NCI-H1417 treated with DMSO at 0.1 percent for 48 hours (cell line): ENCODE measurements around the gene NAA80.
"Not testable (repeated sequence)": the region's sequence is repeated elsewhere in the genome, so short reads cannot be mapped to it uniquely, and the experiment has no call there.

Source experiments
- DNase-seq: peaks from one replicate; lab custom pipeline; 2025; lab: John Stamatoyannopoulos, UW

The NAA80 gene

GRCh38 chr3:50314342-50314741 is 15.1 kb upstream of the NAA80 start:
- no peak for DNase-seq

DNA sequence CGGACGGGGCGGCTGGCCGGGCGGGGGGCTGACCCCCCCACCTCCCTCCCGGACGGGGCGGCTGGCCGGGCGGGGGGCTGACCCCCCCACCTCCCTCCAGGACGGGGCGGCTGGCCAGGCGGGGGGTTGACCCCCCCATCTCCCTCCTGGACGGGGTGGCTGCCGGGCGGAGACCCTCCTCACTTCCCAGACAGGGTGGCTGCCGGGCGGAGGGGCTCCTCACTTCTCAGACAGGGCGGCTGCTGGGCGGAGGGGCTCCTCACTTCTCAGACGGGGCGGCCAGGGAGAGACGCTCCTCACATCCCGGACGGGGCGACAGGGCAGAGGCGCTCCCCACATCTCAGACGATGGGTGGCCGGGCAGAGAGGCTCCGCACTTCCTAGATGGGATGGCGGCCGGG is 12.8 kb upstream of the NAA80 start:
- DNase-seq, result not testable (repeated sequence)

DNA sequence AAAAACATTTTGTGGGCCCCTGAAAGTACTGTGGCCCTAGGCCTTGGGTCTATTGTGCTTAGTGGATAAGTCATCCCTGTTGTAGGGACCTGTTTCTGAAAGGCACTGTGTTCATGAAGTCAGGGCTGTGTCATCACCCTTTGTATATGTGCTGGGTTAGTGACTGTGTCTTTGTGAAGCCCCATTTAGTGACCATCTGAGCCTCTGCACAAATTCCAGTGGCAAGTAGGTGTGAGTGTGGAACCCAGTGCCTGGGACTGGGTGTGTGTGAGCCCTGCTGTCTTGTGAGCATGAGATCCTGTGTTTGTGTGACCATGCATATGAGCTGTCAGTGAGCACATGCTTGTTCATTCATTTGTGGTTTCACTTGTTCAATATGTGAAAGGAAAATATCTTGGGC is 5.4 kb upstream of the NAA80 start:
- no peak for DNase-seq

GRCh38 chr3:50303013-50303815 is 4.0 kb upstream of the NAA80 start, which contains the start of gene HYAL1:
Gene HYAL1, minus strand, starts transcription at chr3:50303574. Its CDS starts 618 bp downstream, at chr3:50302956.
- no peak for DNase-seq

- no peak for DNase-seq
Measured at GRCh38 chr3:50302095-50303012, 3.1 kb upstream of the NAA80 start.

DNA sequence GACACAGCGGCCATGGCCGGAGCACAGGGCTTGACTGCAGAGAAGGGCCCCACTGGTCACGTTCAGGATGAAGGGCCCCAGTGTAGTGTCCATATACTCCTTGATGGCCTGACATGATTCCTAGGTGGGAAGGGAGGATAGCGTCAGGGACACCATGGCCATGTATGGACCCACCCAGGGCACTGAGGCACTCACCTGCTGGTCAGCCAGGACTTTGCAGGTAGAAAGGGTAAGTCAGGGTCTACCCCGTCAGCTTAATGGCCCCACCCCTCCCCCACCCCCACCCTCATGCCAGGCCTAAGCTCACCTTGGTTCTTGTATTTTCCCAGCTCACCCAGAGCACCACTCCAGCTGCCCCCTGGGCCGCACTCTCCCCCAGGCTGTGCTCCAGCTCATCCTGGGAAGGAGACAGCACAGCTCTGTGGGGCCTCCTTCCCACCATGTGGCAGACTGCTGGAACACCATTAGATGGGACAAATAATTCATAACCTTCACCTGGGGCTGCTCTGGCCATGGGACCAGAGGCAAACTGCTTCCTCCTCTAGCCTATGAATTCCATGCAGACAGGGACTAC is 1.6 kb upstream of the NAA80 start:
- DNase-seq, result no peak

- no peak for DNase-seq
Measured at GRCh38 chr3:50299929-50300680, 900 bp upstream of the NAA80 start.

DNA sequence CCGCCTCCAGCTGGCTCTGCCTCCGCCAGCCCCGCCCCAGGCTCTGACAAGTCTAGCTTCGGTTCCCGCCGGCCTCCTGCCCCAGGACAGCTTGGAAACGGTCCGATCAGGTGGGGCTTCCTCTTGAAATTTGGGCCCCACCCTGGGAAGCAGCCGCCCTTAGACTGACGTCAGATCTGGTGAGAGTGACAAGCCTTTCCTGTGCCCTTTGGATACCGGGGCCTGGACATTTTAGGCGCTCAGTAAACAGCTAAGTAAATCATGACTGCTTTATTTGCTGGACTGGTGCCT is 378 bp upstream of the NAA80 start:
- DNase-seq, result no peak

DNA sequence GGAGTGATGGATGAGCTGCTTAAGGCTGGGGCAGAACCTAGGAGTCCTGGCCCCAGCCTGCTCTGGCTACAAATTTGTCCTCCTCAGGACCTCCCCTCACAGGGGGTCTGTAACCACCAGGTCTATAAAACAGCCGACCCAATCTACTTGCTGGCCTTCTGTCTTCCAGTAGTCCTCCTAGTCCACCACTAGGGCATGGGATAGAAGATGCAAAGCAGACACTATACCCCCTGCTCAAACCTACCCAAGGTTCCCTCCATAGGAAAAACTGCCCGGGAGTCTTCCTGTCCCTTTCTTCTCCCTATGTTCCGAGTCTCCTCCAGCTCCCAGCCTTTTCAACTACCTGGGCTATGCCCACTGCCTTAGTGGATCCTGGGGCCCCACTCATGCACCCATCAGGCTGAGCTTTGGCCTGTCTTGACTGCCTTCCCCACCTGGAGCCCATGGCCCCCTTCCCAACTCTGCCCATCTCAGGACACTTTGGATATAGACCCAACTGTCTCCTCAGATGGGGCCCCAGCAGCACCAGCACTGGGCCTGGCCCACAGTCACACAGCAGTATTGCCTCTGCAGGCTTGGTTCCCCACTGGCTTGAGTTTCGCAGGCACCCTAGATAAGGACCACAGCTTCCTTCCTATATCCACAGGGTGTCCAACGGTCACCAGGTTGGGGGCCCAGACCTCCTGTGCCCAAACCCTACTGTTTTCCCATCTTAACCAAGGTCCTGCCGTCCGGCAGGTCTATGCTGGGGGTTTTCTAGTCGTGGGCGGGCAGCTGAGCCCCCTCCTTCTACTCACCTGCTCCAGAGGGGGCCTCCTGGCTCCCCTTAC is 1.1 kb downstream of the NAA80 start:
- no peak for DNase-seq

GRCh38 chr3:50297384-50297775 is 1.8 kb downstream of the NAA80 start:
- DNase-seq, result no peak

- DNase-seq, result no peak
Measured at GRCh38 chr3:50296721-50297383, 2.4 kb downstream of the NAA80 start.

DNA sequence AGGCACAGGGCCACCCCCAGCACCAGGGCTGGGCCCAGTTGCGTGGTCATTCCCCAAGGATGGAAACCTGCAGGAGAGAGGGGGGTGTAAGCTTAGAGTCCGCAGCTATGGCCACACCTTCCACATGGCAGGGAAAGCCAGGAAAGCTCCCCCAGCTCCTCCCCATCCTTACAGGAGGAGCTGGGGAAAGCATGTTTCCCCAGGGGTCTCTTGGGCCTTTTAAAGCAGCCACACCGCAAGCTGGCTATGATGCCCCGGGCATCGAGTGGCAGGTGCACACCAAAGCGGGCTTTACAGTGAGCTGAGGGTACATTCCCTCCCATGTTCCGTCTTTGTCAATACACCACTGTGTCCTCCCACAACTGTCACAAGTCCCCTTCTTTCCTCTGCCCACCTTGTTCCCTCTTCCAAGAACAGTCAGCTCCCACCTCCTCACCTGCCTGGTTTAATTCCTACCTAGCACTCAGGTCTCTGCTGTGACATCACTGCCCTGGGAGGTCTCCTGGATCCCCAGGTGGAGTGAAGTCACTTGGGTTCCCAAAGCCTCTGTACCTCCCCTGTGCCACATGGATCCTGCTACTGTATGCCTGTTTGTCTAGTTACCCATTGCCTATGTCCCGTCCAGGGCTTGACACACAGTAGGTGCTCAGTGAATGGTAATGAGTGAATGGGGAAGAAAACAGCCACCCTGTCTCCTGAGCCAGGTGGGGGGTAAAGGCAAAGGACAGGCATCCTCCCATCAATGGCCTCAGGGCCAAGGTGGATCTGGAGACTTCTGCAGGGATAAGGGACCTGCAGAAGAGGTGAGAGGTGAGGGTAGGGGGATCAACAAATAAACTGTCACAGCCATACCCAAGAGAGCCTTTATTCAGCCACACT is 3.4 kb downstream of the NAA80 start:
- DNase-seq, result no peak

DNA sequence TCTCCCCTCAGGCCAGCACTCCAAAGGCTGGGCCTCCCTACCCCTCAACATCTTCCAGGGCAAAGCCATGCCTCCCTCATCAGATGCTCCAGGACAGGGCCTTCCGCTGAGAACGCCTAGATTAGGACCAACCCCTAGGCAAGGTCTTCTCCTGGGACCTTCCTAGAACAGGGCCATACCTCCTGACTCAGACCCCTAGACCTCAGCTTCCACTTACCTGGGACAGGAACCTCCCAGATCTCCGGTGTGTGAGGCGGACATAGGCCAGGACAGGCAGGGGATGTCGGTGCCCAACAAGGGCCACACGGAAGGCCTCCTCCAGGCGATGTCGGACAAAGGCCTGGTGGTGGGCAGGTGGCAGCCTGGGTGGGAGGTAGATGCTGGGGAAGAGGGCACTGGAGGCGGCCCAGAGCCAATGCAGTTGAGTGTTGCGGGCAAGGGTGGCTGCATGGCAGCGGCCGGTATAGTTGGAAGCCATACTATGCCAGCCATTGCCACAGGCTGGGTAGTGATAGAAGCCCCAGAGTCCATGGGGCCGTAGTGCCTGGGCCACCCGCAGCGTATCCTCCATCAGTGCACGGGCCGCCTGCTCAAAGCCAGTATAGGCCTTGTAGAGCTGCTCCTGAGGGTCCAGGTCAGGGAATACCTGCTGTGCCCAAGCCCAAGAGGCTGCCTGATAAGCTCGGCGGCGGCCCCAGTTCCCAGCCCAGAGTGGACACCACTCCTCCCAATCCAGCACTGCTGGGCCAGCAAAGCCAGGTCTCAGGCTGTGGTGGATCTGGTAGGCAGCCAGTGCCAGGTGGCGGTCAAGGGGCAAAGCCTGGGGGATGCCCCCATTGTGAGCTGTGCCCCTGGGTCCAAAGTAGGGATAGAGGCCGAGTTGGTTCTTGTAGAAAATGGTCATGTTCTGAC is 4.5 kb downstream of the NAA80 start:
- DNase-seq, result no peak

DNA sequence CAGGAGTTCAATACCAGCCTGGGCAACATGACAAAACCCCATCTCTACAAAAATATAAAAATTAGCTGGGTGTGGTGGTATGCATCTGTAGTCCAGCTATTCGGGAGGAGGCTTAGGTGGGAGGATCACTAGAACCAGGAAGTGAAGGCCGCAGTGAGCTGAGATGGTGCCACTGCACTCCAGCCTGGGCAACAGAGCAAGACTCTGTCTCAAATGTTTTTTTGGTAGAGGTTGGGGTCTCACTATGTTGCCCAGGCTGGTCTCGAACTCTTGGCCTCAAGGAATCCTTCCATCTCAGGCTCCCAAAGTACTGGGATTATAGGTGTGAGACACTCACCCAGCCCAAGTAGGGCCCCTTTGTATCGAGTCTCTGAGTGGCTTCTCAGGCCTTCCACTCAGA is 5.1 kb downstream of the NAA80 start:
- no peak for DNase-seq

GRCh38 chr3:50293079-50293801 is 6.0 kb downstream of the NAA80 start:
- no peak for DNase-seq

DNA sequence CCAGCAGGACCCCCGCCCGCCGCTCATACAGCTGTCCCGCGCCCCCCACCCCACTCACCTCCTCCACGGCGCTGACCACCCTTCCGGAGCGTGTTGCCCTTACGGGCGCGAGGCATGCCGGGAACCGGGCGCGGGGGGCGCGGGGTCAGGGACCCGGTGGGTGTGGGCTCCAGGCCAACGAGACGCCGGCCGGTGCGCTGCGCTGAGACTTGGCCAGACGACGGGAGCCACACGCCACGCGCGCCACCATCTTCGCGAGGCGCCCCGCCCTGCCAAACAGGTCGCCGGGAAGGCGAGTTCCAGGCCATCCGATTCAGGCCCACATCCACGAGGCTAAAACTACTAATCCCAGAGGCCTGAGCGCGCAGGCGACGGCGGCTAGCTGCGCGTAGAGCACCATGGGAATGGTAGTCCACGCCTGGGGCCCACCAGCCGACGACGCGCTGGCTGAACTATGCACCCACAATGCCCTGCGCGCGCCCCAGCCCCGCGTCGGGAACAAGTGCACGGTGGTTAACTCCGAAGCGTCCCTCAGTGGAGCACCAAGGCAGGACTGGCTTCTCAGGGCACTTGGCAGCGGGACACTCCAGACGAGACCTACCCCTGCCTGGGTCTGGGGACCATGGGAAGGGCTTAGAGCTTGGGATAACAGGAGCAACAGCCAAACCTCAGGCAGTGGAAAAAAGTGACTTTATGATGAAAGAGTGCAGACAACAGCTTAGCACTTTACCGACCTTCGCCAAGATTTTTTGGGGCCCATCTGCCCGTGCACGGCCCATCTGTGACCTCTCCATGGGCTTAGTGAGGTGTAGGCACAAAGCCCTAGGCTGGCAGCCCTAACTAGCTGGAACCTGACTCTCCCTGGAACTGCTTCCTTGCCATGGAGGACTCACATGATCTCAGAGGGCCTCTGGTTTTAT is 6.8 kb downstream of the NAA80 start, which contains the start of gene IFRD2:
Gene IFRD2 (minus strand): TSS at position 271 of the 920 bp plus-strand sequence. CDS start 155 bp downstream, at position 116.
- peak; percentile 51 for DNase-seq
